ENCODE results near the gene RAB37.

GRCh38 chr17:74698069-74698468, 39.0 kb upstream of the RAB37 start:
- no peak for TF ChIP-seq CTCF (IDR thresholded peaks at IDR 0.05)
- no peak for TF ChIP-seq POLR2A (IDR thresholded peaks at IDR 0.05)

Data from body of pancreas (tissue), 4 donors.